ENCODE measurements around the gene PRKACA.
"Not testable (repeated sequence)": the region's sequence is repeated elsewhere in the genome, so short reads cannot be mapped to it uniquely, and the experiment has no call there.

The PRKACA gene

DNA sequence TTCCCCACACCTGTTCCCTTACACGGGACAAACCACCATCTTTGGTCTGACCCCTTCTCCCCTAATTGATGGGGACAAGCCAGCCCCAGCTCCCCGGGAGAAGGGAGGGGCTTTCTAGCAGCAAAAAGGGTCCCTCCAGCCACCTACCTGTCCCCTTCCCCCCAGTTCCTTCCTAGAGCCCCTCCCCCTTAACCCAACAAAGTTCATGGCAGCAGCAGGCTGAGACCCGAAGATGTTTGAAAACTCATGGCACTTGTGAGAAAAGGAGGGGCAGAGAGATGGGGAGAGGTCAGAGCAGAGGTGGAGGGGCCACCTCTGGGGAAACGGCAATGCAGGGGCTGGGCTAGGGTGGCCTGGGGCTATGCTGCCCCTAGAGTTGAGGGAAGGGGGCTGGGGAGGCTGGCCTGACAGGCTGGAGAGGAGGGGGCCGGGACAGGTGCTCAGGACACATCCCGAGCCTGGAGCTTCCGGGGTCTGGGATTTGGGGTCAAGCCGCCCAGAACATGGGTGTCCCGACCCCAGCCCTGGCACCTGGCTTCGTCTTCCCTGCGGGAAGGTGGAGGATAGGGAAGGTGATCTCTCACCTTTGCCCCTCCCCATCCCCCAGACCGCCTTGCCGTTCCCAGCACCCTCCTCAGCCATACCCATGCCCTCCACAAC, 31.3 kb upstream of the PRKACA start:
- DNase-seq, result no peak

DNA sequence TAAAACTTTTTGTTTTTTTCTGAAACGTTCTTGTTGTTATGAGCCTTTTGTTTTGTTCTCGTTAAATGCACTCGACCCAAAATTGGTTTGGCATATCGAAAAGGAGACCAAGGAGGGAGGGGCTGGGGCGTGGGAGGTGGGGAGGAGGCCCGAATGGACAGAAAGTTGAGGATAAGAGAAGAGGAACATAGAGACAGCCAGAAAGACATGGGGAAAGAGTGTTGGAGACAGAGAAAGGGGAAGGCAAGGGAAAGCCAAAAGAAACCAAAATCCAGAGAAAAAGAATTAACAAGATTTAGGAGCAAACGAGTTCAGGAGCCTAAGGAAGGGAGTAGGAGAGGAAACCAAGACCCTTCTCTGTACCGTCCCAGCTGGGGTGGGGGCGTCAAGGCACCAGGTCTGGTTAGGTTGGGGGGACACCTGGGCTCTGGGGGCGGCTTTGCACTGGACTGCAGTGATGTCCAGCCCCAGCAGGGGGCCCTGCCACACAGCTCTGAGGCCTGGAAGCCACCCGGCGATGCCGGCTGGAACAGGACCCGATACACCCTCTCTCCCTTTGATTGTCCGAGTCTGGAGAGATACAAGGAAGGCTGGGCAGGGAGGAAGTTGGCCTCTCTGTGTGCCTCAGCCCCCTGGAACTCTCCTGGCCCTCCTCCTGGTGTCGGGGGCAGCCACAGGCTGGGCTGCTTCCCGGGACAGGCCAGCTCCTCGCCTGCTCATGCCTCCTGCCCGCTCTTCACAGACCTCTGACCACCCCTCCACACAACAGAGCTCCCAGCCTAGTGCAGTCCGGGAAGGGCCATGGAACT, 30.4 kb upstream of the PRKACA start:
- peak in 49 of 51 donors; percentile 3 to 75 (median 56) for DNase-seq

DNA sequence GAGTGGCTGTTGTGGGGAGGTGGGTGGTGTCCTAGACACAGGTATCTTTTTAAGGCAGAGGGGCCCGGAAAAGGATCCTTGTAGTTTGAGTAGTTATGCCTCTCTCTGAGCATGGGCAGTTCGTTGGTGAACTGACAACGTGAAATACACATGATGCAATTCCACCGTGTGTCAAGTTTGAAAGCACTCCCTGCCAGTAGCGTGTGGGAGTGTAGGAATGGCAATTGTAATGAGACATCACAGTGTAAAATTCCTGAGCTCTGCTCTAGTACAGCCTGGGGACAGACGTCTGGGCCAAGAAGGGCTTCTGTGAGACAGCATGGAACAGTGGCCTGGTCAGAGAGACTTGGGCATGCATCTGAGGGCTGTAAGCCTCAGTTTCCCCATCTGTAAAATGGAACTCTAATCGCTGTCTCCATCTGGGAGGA, 29.2 kb upstream of the PRKACA start:
- DNase-seq, result peak in 1 of 51 donors; percentile 50

DNA sequence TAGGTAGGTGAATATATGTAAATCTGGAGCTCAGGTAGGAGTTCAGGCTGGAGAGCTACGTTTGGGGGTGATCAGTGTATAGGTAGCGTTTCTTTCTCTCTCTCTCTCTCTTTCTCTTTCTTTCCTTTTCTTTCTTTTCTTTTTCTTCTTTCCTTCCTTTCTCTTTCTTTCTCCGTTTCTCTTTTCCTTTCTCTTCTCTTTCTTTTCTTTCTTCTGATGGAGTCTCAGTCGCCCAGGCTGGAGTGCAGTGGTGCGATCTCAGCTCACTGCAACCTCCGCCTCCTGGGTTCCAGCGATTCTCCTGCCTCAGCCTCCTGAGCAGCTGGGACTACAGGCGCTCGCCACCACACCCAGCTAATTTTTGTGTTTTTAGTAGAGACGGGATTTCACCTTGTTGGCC, 28.6 kb upstream of the PRKACA start:
- not testable (repeated sequence) for DNase-seq

DNA sequence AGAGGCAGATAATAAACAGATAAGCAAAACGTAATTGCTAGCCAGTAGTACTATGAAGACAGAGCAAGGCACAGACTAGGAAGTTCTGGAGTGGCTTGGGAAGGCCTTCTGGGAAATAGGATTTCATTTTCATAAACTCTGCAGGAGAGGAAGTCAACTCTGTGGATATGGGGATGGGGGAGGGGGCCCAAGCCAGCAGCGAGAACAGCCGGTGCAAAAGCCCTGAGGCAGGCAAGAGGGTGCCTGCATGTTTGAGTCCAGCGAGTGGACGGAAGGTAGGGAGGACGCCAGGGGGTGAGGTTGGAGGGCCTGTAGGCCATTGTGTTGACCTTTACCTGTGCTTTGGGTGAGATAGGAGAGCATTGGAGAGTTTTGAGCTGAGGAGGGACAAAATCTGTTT, 27.8 kb upstream of the PRKACA start:
- no peak for DNase-seq

DNA sequence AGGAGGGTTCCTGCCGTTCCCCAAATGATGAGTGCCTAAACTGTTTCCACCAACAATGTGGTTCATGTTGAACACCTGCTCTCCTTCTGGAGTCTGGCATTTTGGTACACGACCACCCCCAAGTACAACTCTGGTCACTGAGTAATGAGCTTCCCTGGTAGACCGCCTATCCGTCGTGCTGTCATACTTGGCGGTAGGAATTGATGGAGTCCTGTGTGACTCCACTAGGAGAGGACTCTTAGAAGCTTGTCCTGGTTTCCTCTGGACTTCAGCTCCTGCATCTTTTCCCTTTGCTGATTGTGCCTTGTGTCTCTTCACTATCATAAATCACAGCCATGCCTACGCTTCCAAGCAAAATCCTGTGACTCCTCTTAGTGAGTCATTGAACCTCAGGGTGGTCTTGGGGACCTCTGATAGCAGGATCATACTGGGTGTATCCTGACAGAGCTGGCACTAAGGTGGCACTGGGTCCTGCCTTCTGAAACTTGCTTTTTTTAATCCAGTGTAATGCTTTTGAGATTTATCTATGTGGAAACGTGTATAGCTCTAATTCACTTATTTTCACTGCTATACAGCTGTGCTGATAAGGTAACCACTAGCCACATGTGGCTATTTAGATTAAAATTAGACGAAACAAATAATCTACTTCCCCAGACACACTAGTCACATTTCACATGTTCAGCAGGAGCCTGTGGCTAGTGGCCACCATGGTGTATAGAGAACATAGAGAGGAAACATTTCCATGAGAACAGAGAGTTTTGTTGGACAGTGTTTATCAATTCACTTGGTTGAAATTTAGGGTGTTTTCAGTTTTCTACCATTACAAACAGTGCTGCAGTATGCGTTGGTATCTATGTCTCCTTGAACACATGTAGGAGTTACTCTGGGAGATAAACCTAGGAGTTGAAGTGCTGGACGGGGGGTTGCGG, 25.0 kb upstream of the PRKACA start:
- no peak for DNase-seq

DNA sequence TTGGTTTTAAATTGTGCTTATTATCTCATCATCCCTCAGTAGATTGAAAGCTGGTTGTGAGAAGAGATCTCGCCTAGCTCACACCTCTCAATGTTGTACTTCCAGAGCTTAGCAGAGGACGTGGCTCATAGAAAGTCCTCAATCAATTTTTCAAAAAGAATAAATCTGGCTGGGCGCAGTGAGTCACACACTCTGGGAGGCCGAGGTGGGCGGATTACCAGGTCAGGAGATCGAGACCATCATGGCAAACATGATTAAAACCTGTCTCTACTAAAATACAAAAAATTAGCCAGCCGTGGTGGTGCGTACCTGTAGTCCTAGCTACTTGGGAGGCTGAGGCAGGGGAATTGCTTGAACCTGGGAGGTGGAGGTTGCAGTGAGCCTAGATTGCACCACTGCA, 23.5 kb upstream of the PRKACA start:
- no peak for DNase-seq

DNA sequence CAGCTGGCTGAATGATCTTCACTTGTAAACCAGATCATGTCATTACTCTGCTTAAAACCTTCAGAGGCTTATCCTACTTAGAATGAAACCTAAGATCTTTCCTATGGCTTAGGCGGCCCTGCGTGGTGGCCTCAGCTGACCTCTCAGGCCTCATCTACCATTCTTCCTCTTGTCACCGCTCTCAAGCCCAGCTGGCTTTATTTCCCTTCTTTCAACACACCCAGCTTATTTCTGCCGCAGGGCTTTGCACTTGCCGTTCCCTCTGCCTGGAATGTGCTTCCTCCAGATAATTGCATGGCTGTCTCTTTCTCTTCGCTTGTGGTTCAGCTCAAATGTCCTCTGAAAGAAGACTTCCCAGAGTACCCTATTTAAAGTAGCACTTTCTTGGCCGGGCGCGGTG, 22.4 kb upstream of the PRKACA start:
- peak in 4 of 51 donors; percentile 10 to 13 (median 10) for DNase-seq

DNA sequence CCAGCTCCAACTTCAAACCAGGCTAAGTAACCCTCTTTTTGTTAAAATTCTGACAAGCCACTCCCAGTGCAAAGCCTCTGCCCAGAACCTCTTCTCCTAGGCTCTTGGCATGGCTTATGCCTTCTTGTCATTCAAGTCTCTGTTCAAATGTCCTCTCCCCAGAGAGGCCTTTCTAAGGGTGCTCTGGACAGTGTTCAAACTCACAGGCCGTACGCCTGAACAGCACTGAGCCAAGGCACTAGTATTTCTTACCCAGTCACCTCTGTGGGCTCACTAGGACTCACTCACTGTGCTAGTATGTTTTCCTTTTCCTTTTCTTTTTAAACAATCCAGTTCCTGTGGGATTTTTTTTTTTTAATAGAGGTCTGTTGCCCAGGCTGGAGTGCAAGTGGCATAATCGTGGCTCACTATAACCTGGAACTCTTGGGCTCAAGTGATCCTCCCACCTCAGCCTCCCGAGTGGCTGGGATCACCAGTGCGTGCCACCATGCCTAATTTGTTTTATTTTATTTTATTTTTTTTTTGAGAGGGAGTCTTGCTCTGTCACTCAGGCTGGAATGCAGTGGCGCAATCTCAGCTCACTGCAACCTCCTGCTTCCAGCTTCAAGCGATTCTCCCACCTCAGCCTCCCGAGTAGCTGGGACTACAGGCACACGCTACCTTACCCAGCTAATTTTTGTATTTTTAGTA, 21.2 kb upstream of the PRKACA start:
- peak in 17 of 51 donors; percentile 3 to 61 (median 25) for DNase-seq

DNA sequence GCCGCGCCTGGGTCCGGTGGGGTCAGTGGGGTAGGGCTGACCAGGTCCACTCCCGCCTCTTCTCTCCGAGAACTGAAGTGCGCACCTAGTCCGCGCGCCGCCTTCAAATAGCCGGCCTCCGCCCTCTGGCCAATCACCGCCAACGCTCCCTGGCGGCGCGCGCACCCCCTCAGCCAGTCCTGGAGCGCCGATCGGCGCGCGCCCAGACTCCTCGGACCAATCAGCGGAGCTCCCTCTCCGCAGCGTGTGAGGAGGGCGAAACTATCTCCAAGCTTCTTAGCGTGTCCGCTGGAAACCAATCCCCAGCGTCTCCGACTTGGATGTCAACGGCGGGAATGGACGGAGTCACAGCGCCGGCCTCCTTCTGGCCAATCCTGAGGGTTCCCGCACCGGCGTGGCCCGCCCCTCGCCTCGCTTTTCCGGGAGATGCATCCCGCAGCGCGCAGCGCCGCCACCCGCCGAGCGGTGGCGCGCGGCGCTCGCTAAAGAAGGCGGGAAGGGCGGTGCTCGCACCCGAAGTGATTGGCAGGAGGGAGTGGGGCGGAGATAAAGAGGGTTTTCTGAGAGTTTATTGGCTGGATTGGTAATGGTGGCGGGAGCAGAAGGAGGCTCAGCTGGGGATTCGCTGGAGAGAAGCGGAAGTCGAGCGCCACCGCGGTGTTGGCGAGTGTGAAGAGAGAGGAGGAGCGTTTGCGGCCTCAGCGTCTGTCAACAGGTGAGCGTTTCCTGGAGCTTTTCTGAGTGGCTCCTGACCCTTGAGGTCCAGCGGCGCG, 19.1 kb upstream of the PRKACA start, which contains the start of gene ASF1B:
Gene ASF1B (minus strand): TSS at position 81 of the 773 bp plus-strand sequence. CDS start 133 bp downstream, outside the sequence.
- DNase-seq, result peak; percentile 77 to 100 (median 99)

DNA sequence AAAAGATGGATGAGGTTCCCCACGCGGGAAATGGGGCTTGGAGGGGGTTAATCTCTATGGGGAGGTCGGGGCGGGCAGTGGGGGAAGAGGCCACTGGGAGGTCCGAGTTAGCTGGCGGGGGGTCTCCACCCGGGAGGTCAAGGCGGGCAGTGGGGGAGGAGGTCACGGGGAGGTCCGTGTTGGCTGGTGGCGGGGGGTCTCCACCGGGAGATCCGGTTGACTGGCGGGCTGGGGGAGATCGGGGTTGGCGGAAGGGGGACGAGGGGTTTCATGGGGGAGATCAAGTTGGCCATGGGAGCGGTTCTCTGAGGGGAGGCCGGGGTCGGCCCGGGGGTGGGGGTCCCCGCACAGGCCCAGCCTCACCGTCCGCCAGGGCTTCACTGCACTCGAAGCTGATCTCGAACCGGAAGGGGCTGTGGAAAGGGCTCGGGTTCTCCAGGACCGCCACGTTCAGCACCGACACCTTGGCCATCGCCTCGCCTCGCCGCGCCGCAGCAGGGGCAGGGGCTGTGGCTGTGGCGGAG, 18.5 kb upstream of the PRKACA start:
- no peak for DNase-seq

DNA sequence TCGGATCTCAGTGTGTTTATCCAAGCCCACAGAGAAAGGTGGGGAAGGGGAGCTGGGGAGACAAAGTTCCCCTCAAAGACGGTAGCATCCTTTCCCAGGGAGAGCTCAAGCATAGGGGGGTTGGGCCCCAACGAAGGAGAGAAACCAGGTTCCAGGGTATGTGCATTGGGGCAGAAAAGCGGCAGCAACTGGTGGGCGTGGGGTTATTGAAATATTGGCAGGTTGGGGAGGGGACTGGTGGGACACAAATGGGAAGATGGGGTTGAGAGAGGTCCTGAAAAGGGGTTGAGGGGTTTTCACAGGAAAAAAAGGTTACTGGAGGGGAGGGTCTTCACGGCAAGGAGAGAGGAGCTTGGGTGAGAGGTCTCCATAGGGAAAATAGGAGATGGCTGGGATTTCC, 17.8 kb upstream of the PRKACA start:
- DNase-seq, result no peak

DNA sequence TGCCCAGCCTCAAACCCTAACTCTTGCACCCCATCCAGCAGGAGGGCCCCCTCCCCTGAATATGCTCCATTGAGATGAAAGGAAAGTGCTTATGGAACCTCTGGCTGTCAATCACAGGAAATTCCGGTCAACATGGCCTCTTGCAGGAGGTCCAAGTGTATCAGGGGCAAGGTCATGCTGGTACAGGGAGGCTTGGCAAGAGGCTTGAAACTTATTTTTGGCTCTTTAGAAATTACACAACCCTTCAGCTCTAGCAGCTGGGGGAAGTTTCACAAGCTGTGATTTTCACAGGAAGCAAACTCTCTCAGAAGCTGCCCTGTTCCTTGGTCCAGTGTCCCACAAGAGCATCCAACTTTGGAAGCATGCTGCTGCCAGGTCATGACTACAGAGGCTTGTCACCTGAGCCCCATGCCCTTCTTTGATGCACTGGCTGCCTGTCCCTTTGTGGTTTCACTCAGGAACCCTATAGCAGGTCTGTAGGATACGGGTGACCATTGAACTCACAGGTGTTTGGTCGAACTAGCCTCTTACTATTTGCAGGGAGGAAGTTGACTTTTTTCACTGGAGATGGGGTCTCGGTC, 10.5 kb upstream of the PRKACA start:
- peak in 1 of 51 donors; percentile 15 for DNase-seq

DNA sequence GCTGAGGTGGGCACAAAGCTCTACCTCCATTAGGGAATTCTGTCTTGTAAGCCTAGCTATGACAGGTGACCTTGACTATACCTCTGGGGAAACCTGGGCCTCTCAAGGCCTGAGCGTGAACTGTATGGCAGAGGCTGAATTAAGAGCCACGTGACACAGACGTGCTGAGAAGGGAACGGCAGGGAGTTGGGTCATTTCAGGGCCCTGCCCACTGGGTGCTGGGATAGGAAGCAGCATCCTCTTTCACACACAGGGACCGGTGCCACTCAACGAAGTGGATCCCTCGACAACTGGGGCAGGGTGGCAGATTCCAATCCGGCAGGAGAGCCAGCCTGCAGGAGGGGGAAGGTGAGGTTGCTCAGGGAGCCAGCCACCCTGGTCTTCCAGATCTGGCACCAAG, 9.6 kb upstream of the PRKACA start:
- no peak for DNase-seq

DNA sequence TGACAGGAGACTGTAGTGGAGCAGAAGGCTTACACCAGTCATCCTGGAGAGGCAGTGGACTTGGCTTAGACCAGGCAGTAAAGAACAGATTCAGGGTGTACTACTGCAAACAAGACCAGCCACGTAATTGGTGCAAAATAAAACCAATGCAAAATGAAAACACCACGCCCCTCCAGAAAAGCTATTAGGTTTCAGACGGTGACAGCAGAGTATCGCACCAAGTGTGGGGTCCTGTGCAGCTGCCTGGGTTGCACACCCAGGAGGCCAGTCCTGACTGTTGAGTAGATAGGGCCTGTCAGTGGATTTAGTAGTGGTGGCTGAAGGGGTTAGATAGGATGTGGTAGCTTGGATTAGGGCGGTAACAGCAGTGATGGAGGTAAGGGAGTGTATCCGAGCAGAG, 5.4 kb upstream of the PRKACA start:
- no peak for DNase-seq

DNA sequence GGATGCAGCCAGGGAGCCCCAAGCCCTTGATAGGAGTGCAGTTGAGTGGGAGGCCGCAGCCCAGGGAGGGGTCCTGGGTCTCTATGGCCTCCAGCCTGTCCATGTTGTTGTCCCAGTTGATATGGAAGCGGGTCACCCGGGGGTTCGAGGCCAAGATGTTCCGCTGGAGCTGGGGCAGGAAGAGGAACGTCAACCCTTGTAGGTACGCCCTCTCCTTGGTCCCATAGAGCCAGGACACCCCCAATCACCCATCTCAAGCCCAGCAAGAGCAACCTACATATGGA, 2.9 kb upstream of the PRKACA start:
- no peak for DNase-seq

DNA sequence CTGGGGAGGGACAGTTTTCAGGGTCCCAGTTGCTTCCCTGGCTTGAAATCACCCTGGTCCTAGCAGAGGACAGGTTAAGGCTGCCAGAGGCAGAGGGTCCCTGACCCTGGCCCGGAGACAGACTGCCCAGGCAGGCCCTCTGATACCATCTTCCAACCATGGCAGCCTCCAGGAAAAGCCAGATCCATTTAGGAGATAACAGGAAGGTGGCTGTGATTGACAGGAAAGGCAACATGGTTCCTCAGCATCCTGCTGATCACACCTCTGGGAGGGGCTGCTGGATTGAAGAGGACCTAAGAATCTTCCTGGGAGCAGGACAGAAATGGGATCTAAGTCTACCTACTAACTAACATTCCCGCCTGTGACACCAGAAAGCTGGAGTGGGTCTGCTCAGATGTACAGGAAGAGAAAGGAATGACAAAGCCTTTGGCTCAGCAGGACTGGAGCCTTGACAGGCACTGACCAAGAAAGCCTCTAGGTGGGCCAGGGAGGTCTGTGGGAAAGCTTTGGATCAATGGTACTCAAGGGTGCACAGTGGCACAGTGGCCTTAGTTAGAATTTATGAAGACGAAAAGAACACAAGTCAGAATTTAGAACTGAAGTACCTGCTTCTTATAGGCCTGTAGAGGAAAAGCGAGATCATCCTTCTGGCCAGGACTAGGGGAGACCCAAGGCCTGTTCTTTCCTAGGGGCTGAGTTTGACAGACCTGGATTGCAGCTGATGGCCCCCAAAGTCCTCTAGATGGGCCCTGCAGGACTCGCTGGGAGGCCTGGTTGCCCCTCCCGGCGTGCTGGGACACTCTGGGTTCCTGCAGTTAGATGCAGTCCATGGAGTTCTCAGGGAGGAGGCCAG, 2.3 kb upstream of the PRKACA start:
- DNase-seq, result no peak

DNA sequence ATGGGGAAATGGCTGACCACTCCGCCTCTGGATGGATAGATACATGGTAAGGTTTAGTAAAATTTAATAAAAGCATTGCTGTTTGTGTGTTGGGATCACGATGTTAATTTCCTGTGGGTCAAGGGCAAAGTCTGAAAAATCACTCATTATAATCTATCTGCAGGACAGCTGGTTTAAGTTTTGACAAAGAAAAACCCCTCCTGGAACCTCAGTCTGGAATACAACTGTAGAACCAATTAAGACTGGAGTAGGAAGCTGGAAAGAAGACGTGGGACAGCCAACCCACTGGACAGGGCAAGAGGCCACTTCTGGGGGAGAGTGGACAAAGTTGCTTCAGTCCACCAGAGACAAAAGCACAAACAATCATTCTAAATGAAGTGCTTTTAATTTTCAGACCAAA, 1.6 kb upstream of the PRKACA start:
- no peak for DNase-seq

Data from hypothalamus (tissue), 51 donors.